ENCODE data around the gene NQO2. TPM values are rescaled to one million over a fixed set of nuclear protein-coding genes. Genes with fewer than 3 reads are reported as not detected.

Gene NQO2
- total and polyA plus RNA-seq, 2 of the 13 experiments (the other 11 are each of a cell fraction or from before 2014, with no cell fraction given): 32.2 to 56.5 TPM

DNA sequence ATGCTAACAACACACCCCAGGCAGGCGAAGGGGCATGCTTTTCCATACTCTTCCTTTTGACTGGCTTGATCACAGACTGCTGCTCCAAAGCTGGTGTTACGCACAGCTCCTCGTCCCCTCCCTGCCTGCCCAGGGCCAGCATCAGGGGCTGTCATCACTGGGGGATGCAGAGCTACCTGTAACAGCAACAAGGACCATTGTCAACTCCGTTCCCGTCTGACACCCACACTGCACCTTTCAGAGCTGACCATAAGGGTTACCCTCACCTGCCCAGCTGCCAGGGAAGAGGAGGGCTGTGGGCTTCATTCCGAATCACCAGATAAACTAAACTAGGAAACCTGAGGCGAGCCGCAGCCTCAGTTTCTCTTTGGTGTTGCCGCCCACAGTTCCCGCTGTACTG, 15.4 kb downstream of the NQO2 start (continued):
- TF ChIP-seq, protein P1, sequence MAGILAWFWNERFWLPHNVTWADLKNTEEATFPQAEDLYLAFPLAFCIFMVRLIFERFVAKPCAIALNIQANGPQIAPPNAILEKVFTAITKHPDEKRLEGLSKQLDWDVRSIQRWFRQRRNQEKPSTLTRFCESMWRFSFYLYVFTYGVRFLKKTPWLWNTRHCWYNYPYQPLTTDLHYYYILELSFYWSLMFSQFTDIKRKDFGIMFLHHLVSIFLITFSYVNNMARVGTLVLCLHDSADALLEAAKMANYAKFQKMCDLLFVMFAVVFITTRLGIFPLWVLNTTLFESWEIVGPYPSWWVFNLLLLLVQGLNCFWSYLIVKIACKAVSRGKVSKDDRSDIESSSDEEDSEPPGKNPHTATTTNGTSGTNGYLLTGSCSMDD (CRISPR knock-in tag; IDR thresholded peaks at IDR 0.05): no peak
- TF ChIP-seq NR1H2 (CRISPR knock-in tag; IDR thresholded peaks at IDR 0.05; ENCODE audit: borderline replicate concordance, low read depth) (no peak), ARID2 (CRISPR knock-in tag; IDR thresholded peaks at IDR 0.05; ENCODE audit: borderline replicate concordance) (no peak), TEAD2 (CRISPR knock-in tag; IDR thresholded peaks at IDR 0.05) (no peak), SMC3 (IDR thresholded peaks at IDR 0.05; ENCODE audit: low read length) (no peak), ZNF430 (CRISPR knock-in tag; IDR thresholded peaks at IDR 0.05) (no peak)
- TF ChIP-seq, protein P2, sequence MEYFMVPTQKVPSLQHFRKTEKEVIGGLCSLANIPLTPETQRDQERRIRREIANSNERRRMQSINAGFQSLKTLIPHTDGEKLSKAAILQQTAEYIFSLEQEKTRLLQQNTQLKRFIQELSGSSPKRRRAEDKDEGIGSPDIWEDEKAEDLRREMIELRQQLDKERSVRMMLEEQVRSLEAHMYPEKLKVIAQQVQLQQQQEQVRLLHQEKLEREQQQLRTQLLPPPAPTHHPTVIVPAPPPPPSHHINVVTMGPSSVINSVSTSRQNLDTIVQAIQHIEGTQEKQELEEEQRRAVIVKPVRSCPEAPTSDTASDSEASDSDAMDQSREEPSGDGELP (IDR thresholded peaks at IDR 0.05; ENCODE audit: borderline replicate concordance, low read depth): no peak

DNA sequence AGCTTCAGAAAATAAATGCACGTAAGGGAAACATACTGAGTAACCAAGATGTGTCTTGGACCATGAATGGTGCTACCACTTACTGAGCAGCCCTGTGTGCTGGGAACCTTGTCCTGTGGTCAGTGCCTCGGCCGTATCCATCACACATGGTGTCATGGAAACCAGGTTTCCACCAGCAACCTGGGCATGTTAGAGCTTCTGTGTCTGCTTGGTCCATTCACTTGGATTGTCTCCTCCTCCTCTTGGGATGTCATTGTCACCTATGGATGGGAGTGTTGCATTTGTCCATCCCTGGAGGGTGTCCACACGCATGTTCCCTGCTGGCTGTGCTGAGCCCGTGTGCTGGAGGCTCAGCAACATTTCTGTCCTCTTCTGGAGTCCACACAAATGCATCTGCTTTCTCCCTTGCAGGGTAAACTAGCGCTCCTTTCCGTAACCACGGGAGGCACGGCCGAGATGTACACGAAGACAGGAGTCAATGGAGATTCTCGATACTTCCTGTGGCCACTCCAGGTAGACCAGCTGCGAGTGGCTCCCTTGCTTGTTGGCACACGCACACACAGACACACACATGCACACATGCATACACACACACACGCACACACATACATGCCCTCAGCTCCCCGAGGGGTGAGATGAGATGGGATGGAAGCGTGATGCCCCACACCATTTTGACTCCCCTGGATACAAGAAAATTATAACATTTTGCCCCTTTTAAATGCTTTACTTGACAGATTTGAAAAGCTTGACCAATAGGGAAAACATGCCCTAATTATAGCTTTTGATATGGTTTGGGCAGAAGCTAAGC, 17.0 kb downstream of the NQO2 start:
- BruUV-seq (replicated peaks): no TSS peak
- CTCF ChIA-PET (ENCODE audit: low intra/inter-chr PET ratio, low total read pairs): no interaction called here
- Histone ChIP-seq H3K27me3 (ENCODE audit: control insufficient read depth in 1 of 2, insufficient read depth in 2 of 2, low read length in 2 of 2) (no peaks in the 10 kb centered on the region), H2AFZ (ENCODE audit: low read length) (no peak overlapping the region), H4K20me1 (ENCODE audit: insufficient read depth, low read length) (no peaks in the 10 kb centered on the region), H3K4me2 (ENCODE audit: low read depth, low read length) (no peak overlapping the region), H3K79me2 (ENCODE audit: insufficient read depth, low read length) (no peaks in the 10 kb centered on the region), H3K4me1 (ENCODE audit: insufficient read depth, low read length) (peaks cover 13% of the 10 kb centered on the region), H3K9me3 (ENCODE audit: low read length) (peaks cover 7% of the 10 kb centered on the region), H3K4me3 (replicated peaks in 1 of 3; ENCODE audit: insufficient read depth in 1 of 3, low read depth in 2 of 3, low read length in 3 of 3) (no peak overlapping the region), H3K36me3 (replicated peaks in 1 of 2; ENCODE audit: control insufficient read depth in 1 of 2, insufficient read depth in 2 of 2, low read length in 2 of 2) (peaks cover 21 to 63% of the 10 kb centered on the region in 2 experiments), H3K27ac (ENCODE audit: extremely low read length, insufficient read depth, low read length) (no peak overlapping the region), H3K9ac (ENCODE audit: insufficient read depth, low read depth, low read length) (no peak overlapping the region)
- DNase-seq (ENCODE audit: low spot score) (no peak), FAIRE-seq (no peak), ATAC-seq (no peak)
- POLR2A ChIA-PET: no interaction called here
- intact Hi-C loops (cut with micrococcal nuclease; ENCODE audit: unreplicated experiment) (no loop called here), in situ Hi-C loops (cut with HindIII; ENCODE audit: extremely low pct_ligation_motif_present, low pct_unique_long_range_greater_than_20kb) (no loop called here)
- WGBS (ENCODE audit: low lambda C conversion rate): 96% methylated on average over 17 of the region's 17 CpGs
- TF ChIP-seq HIVEP1 (CRISPR knock-in tag; IDR thresholded peaks at IDR 0.05): no peak
- TF ChIP-seq, protein P3, sequence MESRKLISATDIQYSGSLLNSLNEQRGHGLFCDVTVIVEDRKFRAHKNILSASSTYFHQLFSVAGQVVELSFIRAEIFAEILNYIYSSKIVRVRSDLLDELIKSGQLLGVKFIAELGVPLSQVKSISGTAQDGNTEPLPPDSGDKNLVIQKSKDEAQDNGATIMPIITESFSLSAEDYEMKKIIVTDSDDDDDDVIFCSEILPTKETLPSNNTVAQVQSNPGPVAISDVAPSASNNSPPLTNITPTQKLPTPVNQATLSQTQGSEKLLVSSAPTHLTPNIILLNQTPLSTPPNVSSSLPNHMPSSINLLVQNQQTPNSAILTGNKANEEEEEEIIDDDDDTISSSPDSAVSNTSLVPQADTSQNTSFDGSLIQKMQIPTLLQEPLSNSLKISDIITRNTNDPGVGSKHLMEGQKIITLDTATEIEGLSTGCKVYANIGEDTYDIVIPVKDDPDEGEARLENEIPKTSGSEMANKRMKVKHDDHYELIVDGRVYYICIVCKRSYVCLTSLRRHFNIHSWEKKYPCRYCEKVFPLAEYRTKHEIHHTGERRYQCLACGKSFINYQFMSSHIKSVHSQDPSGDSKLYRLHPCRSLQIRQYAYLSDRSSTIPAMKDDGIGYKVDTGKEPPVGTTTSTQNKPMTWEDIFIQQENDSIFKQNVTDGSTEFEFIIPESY (CRISPR knock-in tag; IDR thresholded peaks at IDR 0.05): peak; percentile 47; the same call in 1 of the 2 replicates
